Vagina (tissue), 2 donors: ENCODE results near the gene TRIM71. TPM values are rescaled to one million over a fixed set of nuclear protein-coding genes. Genes with fewer than 3 reads are reported as not detected.
"Not testable (repeated sequence)": the region's sequence is repeated elsewhere in the genome, so short reads cannot be mapped to it uniquely, and the experiment has no call there.

Experiments
- DNase-seq, 2 donors: peaks; one replicate each; pipeline ENCODE4 v3.0.0-alpha.2; 2017; ENCODE audit errors: extremely low spot score in 2 of 2
- H3K27ac ChIP-seq: fragments of 200-600 bp; sonication (generic); one replicate; pipeline ENCODE4 v1.5.1; 2019
- H3K27me3 ChIP-seq: fragments of 200-600 bp; sonication (generic); one replicate; pipeline ENCODE4 v1.5.1; 2019
- H3K36me3 ChIP-seq, 2 donors: fragments of 200-600 bp; sonication (generic); one replicate each; pipeline ENCODE4 v1.5.1; 2017 to 2019
- H3K4me1 ChIP-seq: fragments of 200-600 bp; sonication (generic); one replicate; pipeline ENCODE4 v1.5.1; 2019
- H3K4me3 ChIP-seq, 2 donors: fragments of 200-600 bp; sonication (generic); 1 replicate in 1 of 2; 2 replicates in 1 of 2; pipeline ENCODE4 v1.5.1; 2016 to 2019
- H3K9me3 ChIP-seq: fragments of 200-600 bp; sonication (generic); one replicate; pipeline ENCODE4 v1.5.1; 2019
- CTCF ChIP-seq, 3 experiments: fragments of 450-650 bp in 2 of 3; fragments of 200-600 bp in 1 of 3; sonication (generic) in 1 of 3; IDR thresholded peaks; one replicate each; pipeline ENCODE4 v1.5.1; 2017 to 2019; ENCODE audit warnings: antibody characterized with exemption in 3 of 3, mild to moderate bottlenecking in 2 of 3, moderate library complexity in 2 of 3
- POLR2A ChIP-seq, 2 donors: fragments of 450-650 bp; IDR thresholded peaks; one replicate each; pipeline ENCODE4 v1.6.1; 2017; ENCODE audit warnings: antibody characterized with exemption in 2 of 2, mild to moderate bottlenecking in 2 of 2, moderate library complexity in 2 of 2
- POLR2AphosphoS5 ChIP-seq, 2 donors: sonication (generic); formaldehyde crosslinking; IDR thresholded peaks; one replicate each; pipeline ENCODE4 v1.9.0; 2017; ENCODE audit warnings: antibody characterized with exemption in 2 of 2, mild to moderate bottlenecking in 2 of 2, low read depth in 1 of 2; ENCODE audit not compliant: insufficient read depth in 1 of 2
- intact Hi-C: fragments of 100-400 bp; cut with DNase I; formaldehyde crosslinking; loops from one replicate; pipeline ENCODE4 v1.15.1; 2023
- total RNA-seq: library from RNA; depleted of rRNA; stranded (reverse); fragments of >200 nt; gene quantifications from one replicate; pipeline ENCODE4 v1.2.3, GENCODE V29; 2016

TRIM71 gene
- total RNA-seq, 1 donor from 2014 or later = not detected

- Histone ChIP-seq H3K9me3 (no peaks in the 10 kb centered on the region), H3K4me1 (no peaks in the 10 kb centered on the region), H3K4me3 (no peak overlapping the region), H3K27ac (no peak overlapping the region), H3K27me3 (no peaks in the 10 kb centered on the region), H3K36me3 (no peaks in the 10 kb centered on the region)
- no peak for DNase-seq
- TF ChIP-seq POLR2A (IDR thresholded peaks at IDR 0.05) = no peak
- TF ChIP-seq POLR2AphosphoS5 (IDR thresholded peaks at IDR 0.05; ENCODE audit: insufficient read depth in 1 of 2, low read depth in 1 of 2) = no peak
- no peak for TF ChIP-seq CTCF (IDR thresholded peaks at IDR 0.05)
- intact Hi-C loops = no loop called here
These were observed 81.5 kb downstream of the TRIM71 start for GRCh38 chr3:32899265-32899664.

GRCh38 chr3:32901005-32901932, 83.5 kb downstream of the TRIM71 start:
- DNase-seq = no peak

GRCh38 chr3:32902887-32903371, 85.1 kb downstream of the TRIM71 start:
- H3K4me1 ChIP-seq, H3K27me3 ChIP-seq, H3K27ac ChIP-seq, intact Hi-C loops, H3K9me3 ChIP-seq, DNase-seq, H3K36me3 ChIP-seq: not testable (repeated sequence)
- peak in 1 of 3 experiments; percentile 14 for TF ChIP-seq CTCF (IDR thresholded peaks at IDR 0.05)
- peak overlapping the region; percentile 30 to 31 for H3K4me3 ChIP-seq

More at GRCh38 chr3:32901005-32901932, 83.5 kb downstream of the TRIM71 start:
- TF ChIP-seq CTCF (IDR thresholded peaks at IDR 0.05) (no peak), POLR2A (IDR thresholded peaks at IDR 0.05) (no peak), POLR2AphosphoS5 (IDR thresholded peaks at IDR 0.05; ENCODE audit: insufficient read depth in 1 of 2, low read depth in 1 of 2) (no peak)
- intact Hi-C loops = no loop called here
- Histone ChIP-seq H3K4me3 (no peak overlapping the region), H3K4me1 (no peaks in the 10 kb centered on the region), H3K27me3 (no peaks in the 10 kb centered on the region), H3K9me3 (no peaks in the 10 kb centered on the region), H3K36me3 (no peaks in the 10 kb centered on the region), H3K27ac (no peak overlapping the region)

- Histone ChIP-seq H3K27ac (no peak overlapping the region), H3K27me3 (no peaks in the 10 kb centered on the region), H3K36me3 (no peaks in the 10 kb centered on the region), H3K4me1 (no peaks in the 10 kb centered on the region), H3K9me3 (no peaks in the 10 kb centered on the region), H3K4me3 (no peak overlapping the region)
- intact Hi-C loops = no loop called here
- TF ChIP-seq POLR2AphosphoS5 (IDR thresholded peaks at IDR 0.05; ENCODE audit: insufficient read depth in 1 of 2, low read depth in 1 of 2) (no peak), POLR2A (IDR thresholded peaks at IDR 0.05) (no peak), CTCF (IDR thresholded peaks at IDR 0.05) (no peak)
- no peak for DNase-seq
These were observed 86.2 kb downstream of the TRIM71 start for GRCh38 chr3:32903953-32904352.

GRCh38 chr3:32909999-32910398, 92.2 kb downstream of the TRIM71 start:
- Histone ChIP-seq H3K27me3 (no peaks in the 10 kb centered on the region), H3K36me3 (no peaks in the 10 kb centered on the region), H3K4me1 (peaks cover 12% of the 10 kb centered on the region), H3K27ac (no peak overlapping the region), H3K9me3 (no peaks in the 10 kb centered on the region), H3K4me3 (no peak overlapping the region)
- no peak for TF ChIP-seq POLR2A (IDR thresholded peaks at IDR 0.05)
- no peak for DNase-seq
- intact Hi-C loops = no loop called here
